Erythroblast (primary cell): Measurements from ENCODE around the gene ZNF536.

Experiments used
- GATA1 ChIP-seq: IDR thresholded peaks from 2 replicates; pipeline ENCODE4 v1.6.1; 2011; ENCODE audit warnings: low read depth, mild to moderate bottlenecking, control low read depth, low read length, moderate library complexity
- POLR2A ChIP-seq: IDR thresholded peaks from 2 replicates; pipeline ENCODE4 v1.6.1; 2011; ENCODE audit warnings: mild to moderate bottlenecking, low read length

DNA sequence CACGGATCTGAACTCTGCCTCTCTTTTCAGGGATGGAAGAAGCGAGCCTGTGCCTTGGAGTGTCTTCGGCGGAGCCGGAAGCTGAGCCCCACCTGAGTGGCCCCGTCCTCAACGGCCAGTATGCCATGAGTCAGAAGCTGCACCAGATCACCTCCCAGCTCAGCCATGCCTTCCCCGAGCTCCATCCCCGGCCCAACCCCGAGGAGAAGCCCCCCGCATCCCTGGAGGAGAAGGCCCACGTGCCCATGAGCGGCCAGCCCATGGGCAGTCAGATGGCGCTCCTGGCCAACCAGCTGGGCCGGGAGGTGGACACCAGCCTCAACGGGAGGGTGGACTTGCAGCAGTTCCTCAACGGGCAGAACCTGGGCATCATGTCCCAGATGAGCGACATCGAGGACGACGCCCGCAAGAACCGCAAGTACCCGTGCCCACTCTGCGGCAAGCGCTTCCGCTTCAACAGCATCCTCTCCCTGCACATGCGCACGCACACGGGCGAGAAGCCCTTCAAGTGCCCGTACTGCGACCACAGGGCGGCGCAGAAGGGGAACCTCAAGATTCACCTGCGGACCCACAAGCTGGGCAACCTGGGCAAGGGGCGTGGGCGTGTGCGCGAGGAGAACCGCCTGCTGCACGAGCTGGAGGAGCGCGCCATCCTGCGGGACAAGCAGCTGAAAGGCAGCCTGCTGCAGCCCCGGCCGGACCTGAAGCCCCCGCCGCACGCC, 71.5 kb downstream of the ZNF536 start:
- TF ChIP-seq POLR2A: no peak
- no peak for TF ChIP-seq GATA1
